ENCODE measurements around the gene MOSPD3. TPM values are rescaled to one million over a fixed set of nuclear protein-coding genes. Genes with fewer than 3 reads are reported as not detected.

MOSPD3 gene
- total and polyA plus RNA-seq, 2 of the 13 experiments (the other 11 are each of a cell fraction or from before 2014, with no cell fraction given), result 7.6 to 8.8 TPM

DNA sequence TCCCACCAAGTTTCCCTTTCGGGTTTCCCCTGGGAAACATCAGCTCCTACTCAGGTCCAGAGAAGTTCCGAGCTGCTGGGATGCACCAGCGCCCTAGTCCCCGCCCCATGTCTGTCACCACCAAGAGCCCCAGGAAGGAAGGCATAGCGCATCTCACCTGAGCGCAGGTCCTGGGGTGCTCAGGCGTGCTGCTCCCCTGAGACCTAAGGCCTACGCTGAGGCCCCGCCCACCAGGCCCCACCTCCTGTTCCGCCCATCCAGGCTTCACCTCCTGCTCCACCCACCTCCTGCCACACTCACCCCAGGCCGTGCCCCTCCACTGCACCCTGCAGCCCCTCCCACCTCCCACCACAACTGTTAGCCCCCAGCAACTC lies 30.2 kb downstream of the MOSPD3 start (continued):
- TF ChIP-seq, protein P1, sequence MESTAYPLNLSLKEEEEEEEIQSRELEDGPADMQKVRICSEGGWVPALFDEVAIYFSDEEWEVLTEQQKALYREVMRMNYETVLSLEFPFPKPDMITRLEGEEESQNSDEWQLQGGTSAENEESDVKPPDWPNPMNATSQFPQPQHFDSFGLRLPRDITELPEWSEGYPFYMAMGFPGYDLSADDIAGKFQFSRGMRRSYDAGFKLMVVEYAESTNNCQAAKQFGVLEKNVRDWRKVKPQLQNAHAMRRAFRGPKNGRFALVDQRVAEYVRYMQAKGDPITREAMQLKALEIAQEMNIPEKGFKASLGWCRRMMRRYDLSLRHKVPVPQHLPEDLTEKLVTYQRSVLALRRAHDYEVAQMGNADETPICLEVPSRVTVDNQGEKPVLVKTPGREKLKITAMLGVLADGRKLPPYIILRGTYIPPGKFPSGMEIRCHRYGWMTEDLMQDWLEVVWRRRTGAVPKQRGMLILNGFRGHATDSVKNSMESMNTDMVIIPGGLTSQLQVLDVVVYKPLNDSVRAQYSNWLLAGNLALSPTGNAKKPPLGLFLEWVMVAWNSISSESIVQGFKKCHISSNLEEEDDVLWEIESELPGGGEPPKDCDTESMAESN (CRISPR knock-in tag; conservative IDR thresholded peaks at IDR 0.05), result no peak
- TF ChIP-seq ZNF768 (CRISPR knock-in tag; IDR thresholded peaks at IDR 0.05) (peak; percentile 23; the same call in 1 of the 2 replicates), ZNF598 (CRISPR knock-in tag; IDR thresholded peaks at IDR 0.05; ENCODE audit: borderline replicate concordance) (no peak), WIZ (CRISPR knock-in tag; IDR thresholded peaks at IDR 0.05) (no peak), NFKB2 (CRISPR knock-in tag; IDR thresholded peaks at IDR 0.05; ENCODE audit: borderline replicate concordance) (peak; percentile 58; the same call in 1 of the 2 replicates), ZNF335 (CRISPR knock-in tag; IDR thresholded peaks at IDR 0.05) (no peak), KLF13 (CRISPR knock-in tag; IDR thresholded peaks at IDR 0.05) (no peak), ZFP36 (IDR thresholded peaks at IDR 0.05; ENCODE audit: borderline replicate concordance, low read depth, low read length, partially characterized antibody) (no peak), HCFC1 (IDR thresholded peaks at IDR 0.05; ENCODE audit: low read depth, low read length) (no peak), JUN (CRISPR knock-in tag; IDR thresholded peaks at IDR 0.05) (no peak), SMAD3 (CRISPR knock-in tag; IDR thresholded peaks at IDR 0.05) (no peak), BRCA1 (CRISPR knock-in tag; IDR thresholded peaks at IDR 0.05) (no peak)
- TF ChIP-seq, protein P2, sequence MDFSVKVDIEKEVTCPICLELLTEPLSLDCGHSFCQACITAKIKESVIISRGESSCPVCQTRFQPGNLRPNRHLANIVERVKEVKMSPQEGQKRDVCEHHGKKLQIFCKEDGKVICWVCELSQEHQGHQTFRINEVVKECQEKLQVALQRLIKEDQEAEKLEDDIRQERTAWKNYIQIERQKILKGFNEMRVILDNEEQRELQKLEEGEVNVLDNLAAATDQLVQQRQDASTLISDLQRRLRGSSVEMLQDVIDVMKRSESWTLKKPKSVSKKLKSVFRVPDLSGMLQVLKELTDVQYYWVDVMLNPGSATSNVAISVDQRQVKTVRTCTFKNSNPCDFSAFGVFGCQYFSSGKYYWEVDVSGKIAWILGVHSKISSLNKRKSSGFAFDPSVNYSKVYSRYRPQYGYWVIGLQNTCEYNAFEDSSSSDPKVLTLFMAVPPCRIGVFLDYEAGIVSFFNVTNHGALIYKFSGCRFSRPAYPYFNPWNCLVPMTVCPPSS (IDR thresholded peaks at IDR 0.05), result no peak
- TF ChIP-seq, protein P3, sequence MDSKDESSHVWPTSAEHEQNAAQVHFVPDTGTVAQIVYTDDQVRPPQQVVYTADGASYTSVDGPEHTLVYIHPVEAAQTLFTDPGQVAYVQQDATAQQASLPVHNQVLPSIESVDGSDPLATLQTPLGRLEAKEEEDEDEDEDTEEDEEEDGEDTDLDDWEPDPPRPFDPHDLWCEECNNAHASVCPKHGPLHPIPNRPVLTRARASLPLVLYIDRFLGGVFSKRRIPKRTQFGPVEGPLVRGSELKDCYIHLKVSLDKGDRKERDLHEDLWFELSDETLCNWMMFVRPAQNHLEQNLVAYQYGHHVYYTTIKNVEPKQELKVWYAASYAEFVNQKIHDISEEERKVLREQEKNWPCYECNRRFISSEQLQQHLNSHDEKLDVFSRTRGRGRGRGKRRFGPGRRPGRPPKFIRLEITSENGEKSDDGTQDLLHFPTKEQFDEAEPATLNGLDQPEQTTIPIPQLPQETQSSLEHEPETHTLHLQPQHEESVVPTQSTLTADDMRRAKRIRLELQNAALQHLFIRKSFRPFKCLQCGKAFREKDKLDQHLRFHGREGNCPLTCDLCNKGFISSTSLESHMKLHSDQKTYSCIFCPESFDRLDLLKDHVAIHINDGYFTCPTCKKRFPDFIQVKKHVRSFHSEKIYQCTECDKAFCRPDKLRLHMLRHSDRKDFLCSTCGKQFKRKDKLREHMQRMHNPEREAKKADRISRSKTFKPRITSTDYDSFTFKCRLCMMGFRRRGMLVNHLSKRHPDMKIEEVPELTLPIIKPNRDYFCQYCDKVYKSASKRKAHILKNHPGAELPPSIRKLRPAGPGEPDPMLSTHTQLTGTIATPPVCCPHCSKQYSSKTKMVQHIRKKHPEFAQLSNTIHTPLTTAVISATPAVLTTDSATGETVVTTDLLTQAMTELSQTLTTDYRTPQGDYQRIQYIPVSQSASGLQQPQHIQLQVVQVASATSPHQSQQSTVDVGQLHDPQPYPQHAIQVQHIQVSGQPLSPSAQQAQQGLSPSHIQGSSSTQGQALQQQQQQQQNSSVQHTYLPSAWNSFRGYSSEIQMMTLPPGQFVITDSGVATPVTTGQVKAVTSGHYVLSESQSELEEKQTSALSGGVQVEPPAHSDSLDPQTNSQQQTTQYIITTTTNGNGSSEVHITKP (CRISPR knock-in tag; IDR thresholded peaks at IDR 0.05; ENCODE audit: low read depth), result no peak
- TF ChIP-seq, protein P4, sequence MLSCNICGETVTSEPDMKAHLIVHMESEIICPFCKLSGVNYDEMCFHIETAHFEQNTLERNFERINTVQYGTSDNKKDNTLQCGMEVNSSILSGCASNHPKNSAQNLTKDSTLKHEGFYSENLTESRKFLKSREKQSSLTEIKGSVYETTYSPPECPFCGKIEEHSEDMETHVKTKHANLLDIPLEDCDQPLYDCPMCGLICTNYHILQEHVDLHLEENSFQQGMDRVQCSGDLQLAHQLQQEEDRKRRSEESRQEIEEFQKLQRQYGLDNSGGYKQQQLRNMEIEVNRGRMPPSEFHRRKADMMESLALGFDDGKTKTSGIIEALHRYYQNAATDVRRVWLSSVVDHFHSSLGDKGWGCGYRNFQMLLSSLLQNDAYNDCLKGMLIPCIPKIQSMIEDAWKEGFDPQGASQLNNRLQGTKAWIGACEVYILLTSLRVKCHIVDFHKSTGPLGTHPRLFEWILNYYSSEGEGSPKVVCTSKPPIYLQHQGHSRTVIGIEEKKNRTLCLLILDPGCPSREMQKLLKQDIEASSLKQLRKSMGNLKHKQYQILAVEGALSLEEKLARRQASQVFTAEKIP (CRISPR knock-in tag; IDR thresholded peaks at IDR 0.05; ENCODE audit: borderline replicate concordance), result no peak
- TF ChIP-seq, protein P5, sequence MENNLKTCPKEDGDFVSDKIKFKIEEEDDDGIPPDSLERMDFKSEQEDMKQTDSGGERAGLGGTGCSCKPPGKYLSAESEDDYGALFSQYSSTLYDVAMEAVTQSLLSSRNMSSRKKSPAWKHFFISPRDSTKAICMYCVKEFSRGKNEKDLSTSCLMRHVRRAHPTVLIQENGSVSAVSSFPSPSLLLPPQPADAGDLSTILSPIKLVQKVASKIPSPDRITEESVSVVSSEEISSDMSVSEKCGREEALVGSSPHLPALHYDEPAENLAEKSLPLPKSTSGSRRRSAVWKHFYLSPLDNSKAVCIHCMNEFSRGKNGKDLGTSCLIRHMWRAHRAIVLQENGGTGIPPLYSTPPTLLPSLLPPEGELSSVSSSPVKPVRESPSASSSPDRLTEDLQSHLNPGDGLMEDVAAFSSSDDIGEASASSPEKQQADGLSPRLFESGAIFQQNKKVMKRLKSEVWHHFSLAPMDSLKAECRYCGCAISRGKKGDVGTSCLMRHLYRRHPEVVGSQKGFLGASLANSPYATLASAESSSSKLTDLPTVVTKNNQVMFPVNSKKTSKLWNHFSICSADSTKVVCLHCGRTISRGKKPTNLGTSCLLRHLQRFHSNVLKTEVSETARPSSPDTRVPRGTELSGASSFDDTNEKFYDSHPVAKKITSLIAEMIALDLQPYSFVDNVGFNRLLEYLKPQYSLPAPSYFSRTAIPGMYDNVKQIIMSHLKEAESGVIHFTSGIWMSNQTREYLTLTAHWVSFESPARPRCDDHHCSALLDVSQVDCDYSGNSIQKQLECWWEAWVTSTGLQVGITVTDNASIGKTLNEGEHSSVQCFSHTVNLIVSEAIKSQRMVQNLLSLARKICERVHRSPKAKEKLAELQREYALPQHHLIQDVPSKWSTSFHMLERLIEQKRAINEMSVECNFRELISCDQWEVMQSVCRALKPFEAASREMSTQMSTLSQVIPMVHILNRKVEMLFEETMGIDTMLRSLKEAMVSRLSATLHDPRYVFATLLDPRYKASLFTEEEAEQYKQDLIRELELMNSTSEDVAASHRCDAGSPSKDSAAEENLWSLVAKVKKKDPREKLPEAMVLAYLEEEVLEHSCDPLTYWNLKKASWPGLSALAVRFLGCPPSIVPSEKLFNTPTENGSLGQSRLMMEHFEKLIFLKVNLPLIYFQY (CRISPR knock-in tag; IDR thresholded peaks at IDR 0.05; ENCODE audit: borderline replicate concordance), result no peak
- TF ChIP-seq, protein P6, sequence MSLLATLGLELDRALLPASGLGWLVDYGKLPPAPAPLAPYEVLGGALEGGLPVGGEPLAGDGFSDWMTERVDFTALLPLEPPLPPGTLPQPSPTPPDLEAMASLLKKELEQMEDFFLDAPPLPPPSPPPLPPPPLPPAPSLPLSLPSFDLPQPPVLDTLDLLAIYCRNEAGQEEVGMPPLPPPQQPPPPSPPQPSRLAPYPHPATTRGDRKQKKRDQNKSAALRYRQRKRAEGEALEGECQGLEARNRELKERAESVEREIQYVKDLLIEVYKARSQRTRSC (CRISPR knock-in tag; IDR thresholded peaks at IDR 0.05; ENCODE audit: low read depth), result no peak
